GM12891 (cell line): ENCODE data around the gene APOBEC3F. TPM values are rescaled to one million over a fixed set of nuclear protein-coding genes. Genes with fewer than 3 reads are reported as not detected.
A peak's percentile ranks its signal among the peaks of the same experiment; 100 is the strongest.
"Not testable (repeated sequence)": the region's sequence is repeated elsewhere in the genome, so short reads cannot be mapped to it uniquely, and the experiment has no call there.

ENCODE experiments used
- DNase-seq: peaks from one replicate; pipeline ENCODE4 v3.0.0; 2011; ENCODE audit warnings: low spot score; ENCODE audit not compliant: insufficient read length
- FAIRE-seq: peaks from 2 replicates; lab custom pipeline; 2011; peaks lifted over from hg19 to GRCh38; lab: Jason Lieb, UNC
- PAX5 ChIP-seq: IDR thresholded peaks from 2 replicates; pipeline ENCODE4 v1.6.1; 2011; ENCODE audit warnings: low read length, moderate library complexity, mild to moderate bottlenecking; ENCODE audit not compliant: insufficient read depth, severe bottlenecking
- POLR2A ChIP-seq: IDR thresholded peaks from 2 replicates; pipeline ENCODE4 v1.6.1; 2011; ENCODE audit warnings: low read depth, low read length, control low read depth
- POLR2AphosphoS5 ChIP-seq: IDR thresholded peaks from 2 replicates; pipeline ENCODE4 v1.6.1; 2011; ENCODE audit warnings: low read depth, low read length, control low read depth
- POU2F2 ChIP-seq: IDR thresholded peaks from 2 replicates; pipeline ENCODE4 v1.6.1; 2011; ENCODE audit warnings: low read depth, mild to moderate bottlenecking, control low read depth, low read length, moderate library complexity
- SPI1 ChIP-seq: IDR thresholded peaks from 2 replicates; pipeline ENCODE4 v1.6.1; 2011; ENCODE audit warnings: low read depth, low read length, control low read depth
- TAF1 ChIP-seq: IDR thresholded peaks from 2 replicates; pipeline ENCODE4 v1.6.1; 2011; ENCODE audit warnings: low read depth, low read length, control low read depth
- polyA plus RNA-seq: library from polyadenylated mRNA; unstranded; fragments of >200 nt; gene quantifications from one replicate; pipeline ENCODE4 v1.2.1, GENCODE V29; 2012; ENCODE audit warnings: low read depth, missing spikeins, inconsistent platforms; ENCODE audit not compliant: missing spikeins

Gene APOBEC3F
- polyA plus RNA-seq = 11.2 TPM

DNA sequence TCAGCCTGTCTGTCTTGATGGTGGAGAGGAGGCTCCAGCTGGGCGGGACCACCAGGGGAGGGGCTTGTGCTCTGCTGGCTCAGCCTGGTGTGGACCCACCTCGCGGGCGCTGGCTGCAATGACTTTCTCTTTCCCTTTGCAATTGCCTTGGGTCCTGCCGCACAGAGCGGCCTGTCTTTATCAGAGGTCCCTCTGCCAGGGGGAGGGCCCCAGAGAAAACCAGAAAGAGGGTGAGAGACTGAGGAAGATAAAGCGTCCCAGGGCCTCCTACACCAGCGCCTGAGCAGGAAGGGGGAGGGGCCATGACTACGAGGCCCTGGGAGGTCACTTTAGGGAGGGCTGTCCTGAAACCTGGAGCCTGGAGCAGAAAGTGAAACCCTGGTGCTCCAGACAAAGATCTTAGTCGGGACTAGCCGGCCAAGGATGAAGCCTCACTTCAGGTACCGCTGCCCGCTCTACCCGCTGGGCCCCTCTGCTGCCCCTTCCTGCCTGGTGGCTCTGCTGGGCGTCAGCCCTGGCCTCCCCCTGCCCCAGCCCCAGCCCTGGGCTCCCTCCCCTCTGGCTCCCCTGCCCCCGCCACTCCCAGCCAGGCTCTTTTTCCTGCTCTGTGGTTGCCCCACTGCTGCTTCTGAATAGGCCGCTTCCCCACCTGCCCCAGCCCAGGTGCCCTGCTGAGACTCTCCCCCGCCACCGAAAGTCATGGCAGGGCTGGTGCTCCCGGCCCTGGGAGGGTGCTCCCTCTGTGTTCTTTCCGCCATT lies at the start of gene APOBEC3F:
Gene APOBEC3F, plus strand, starts transcription at position 327 of the 759 bp plus-strand sequence. Its CDS starts 97 bp downstream, at position 424.
- not testable (repeated sequence) for DNase-seq
- peak; percentile 66 for FAIRE-seq

DNA sequence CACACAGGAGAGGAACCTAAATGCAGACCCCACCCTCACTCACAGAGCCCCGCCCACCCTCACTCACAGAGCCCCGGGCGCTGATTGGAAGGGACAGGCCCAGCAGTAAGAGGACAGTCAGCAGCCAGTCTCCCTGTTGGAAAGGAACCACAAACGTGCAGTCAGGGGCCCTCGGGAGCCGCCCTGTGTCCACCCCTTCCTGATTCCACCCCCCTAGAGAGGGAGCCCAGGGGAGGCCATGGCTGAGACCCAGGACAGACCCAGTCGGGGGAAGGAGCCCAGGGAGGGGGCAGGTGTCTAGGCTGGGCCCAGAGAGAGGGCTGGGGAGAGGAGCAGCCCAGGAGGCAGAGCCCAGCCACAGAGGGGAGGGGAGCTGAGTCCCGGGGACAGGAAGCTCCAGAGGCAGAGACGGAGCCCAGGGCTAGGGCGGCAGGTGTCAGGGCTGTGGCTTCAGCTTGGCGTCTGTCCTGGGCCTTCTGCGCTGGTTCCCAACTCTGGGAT lies 47.7 kb upstream of the APOBEC3F start:
- not testable (repeated sequence) for FAIRE-seq, DNase-seq

DNA sequence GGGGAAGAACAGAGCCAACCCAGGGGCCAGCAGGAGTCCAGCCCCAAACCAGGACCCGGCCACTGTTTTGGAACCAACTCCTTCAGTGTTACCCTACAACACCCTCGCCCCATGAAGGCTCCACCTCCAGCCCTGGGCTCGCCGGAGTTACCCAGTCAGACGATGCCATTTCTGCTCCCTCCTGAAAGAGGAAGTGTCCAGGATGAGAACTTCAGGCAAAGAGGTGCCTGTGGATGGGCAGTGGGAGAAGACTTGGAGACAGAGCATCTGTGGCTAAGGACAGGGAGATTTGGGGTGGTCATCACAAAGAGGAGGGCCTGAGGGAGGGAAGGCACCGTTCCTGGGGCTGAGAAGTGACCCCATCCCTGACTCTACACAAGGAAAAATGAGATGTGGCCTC lies 44.6 kb upstream of the APOBEC3F start:
- DNase-seq (no peak), FAIRE-seq (no peak)
- no peak for TF ChIP-seq POLR2AphosphoS5
- TF ChIP-seq POU2F2 = no peak
- 0 out of 2 replicates have a peak, but pooled peaks have one; percentile 16 for TF ChIP-seq SPI1

DNA sequence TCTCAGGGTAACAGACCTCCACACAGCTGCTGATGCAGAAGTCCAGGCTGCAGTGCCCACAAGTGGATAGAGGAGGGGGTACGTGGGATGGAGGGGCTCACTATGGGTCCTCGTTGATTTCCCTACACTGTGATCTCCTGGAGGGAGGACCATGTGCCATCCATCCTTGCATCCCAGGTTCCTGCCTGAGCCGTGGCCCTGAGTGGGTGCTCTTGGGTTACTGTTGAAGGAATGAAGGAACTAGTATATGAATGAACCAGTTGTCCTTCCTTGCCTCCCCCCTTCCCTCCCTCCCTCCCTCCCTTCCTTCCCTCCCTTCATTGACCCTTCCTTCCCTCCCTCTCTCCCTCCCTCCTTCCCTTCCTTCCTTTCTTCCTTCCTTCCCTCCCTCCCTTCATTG lies 43.1 kb upstream of the APOBEC3F start:
- no peak for DNase-seq
- no peak for FAIRE-seq
- TF ChIP-seq POU2F2 (no peak), POLR2A (no peak), TAF1 (no peak), PAX5 (no peak), POLR2AphosphoS5 (no peak), SPI1 (no peak)

DNA sequence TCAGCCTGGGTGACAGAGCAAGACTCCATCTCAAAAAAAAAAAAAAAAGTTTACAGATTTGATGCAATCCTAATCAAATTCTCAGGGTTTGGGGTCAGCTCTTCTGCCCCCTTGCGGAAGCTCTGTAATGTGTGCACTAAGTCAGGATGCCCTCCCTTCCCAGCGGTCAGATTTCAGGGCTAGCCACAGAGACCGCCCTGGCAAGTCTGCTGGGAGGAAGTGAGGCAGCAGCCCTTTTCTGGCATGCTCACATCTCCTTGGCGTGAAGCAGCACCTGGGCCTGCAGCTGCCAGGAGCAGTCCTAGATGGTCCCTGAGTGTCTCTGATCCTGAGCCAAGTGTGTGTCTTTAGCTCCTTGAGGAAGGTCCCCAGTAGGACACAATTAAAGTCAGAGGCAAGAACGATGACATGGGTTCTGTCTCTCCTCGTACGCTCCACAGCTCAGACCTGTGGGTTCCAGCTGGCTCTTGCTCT lies 37.5 kb upstream of the APOBEC3F start:
- peak; percentile 86 for FAIRE-seq
- TF ChIP-seq SPI1 (peak; percentile 80), TAF1 (no peak), POU2F2 (no peak), POLR2AphosphoS5 (no peak), PAX5 (no peak), POLR2A (no peak)
- peak; percentile 78 for DNase-seq

DNA sequence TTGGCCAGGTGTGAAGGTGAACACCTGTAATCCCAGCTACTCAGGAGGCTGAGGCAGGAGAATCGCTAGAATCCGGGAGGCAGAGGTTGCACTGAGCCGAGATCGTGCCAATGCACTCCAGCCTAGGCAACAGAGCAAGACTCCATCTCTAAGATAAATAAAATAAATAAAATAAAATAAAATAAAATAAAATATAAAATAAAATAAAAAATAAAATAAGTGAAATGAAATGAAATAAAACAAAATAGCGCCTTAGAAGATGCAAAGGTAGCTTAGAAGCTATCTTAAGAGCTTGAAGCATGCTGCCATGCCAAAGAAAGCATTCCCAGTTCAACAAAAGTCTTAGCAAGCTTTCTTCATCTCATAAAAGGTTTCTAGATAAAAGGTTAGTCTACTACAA lies 33.5 kb upstream of the APOBEC3F start:
- no peak for DNase-seq
- TF ChIP-seq PAX5 = no peak
- no peak for TF ChIP-seq POU2F2
- no peak for TF ChIP-seq POLR2AphosphoS5
- no peak for TF ChIP-seq SPI1
- TF ChIP-seq TAF1 = no peak
- TF ChIP-seq POLR2A = no peak
- no peak for FAIRE-seq

DNA sequence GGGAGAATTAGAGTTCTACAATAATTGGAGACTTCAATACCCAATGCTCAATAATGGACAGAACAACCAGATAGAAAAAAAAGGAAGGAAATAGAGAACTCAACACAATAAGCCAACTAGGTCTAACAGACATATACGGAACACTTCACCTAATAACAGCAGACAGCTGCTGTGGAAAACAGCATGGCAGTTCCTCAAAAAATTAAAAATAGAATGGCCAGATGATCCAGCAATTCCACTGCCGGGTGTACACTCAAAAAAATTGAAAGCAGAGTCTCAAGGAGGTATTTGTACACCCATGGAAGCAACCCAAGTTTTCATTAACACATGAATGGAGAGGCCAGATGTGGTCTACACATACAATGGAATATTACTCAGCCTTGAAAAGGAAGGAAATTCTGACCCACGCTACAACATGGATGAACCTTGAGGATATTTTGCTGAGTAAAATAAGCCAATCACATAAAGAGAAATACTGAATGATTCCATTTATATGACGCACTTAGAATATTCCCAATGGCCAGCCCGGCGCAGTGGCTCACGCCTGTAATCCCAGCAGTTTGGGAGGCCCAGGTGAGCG lies 32.3 kb upstream of the APOBEC3F start:
- not testable (repeated sequence) for DNase-seq
- FAIRE-seq = peak; percentile 68

DNA sequence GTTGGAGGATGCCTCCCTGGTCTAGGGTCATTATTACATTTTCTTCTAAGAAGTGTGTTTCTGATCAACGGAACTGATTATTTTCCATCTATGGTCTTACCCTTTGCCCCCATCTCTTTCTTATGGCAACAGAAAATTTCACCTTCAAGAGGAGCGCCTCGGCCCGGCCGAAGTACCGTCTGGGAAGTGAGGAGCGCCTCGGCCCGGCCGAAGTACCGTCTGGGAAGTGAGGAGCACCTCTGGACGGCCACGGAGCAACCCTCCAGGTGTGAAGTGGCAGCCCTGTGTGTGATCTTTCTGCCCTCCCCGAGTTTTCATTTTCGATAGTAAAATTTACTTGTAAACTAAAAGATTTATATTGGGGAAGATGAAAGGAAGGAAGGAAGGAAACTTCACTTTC lies 29.7 kb upstream of the APOBEC3F start:
- no peak for FAIRE-seq
- no peak for TF ChIP-seq PAX5
- TF ChIP-seq POLR2A = no peak
- no peak for TF ChIP-seq SPI1
- no peak for TF ChIP-seq POLR2AphosphoS5
- TF ChIP-seq POU2F2 = no peak
- TF ChIP-seq TAF1 = no peak
- DNase-seq = no peak

DNA sequence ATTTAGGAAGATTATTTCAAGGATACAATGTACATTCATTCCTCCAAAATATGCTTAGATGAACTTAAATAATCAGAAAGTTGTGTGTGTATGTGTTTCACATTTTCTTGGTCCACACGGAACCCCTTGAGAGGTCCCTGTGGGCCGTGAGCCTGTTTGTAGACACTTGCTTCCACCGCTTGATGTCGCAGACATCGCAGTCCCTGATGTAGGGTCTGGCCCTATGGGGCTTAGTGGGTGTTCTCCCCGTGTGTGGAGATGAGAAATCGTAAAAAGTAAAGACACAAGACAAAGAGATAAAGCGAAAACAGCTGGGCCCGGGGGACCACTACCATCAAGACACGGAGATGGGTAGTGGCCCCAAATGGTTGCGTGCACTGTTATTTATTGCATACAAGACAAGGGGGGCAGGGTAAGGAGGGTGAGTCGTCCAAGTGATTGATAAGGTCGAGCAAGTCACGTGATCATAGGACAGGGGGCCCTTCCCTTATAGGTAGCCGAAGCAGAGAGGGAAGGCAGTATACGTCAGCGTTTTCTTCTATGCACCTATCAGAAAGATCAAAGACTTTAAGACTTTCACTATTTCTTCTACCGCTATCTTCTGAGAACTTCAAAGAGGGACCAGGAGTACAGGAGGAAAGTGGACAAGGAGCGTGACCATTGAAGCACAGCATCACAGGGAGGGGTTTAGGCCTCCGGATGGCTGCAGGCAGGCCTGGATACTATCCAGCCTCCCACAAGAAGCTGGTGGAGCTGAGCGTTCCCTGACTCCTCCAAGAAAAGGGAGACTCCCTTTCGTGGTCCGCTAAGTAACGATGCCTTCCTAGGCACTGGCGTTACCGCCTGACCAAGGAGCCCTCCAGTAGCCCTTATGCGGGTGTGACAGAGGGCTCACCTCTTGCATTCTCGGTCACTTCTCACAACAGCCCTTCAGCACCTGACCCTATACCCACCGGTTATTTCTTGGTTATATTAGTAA lies 27.8 kb upstream of the APOBEC3F start:
- no peak for TF ChIP-seq POLR2AphosphoS5
- TF ChIP-seq POLR2A = no peak
- TF ChIP-seq TAF1 = no peak
- no peak for TF ChIP-seq PAX5
- TF ChIP-seq POU2F2 = no peak
- TF ChIP-seq SPI1 = no peak
- FAIRE-seq (no peak), DNase-seq (no peak)

DNA sequence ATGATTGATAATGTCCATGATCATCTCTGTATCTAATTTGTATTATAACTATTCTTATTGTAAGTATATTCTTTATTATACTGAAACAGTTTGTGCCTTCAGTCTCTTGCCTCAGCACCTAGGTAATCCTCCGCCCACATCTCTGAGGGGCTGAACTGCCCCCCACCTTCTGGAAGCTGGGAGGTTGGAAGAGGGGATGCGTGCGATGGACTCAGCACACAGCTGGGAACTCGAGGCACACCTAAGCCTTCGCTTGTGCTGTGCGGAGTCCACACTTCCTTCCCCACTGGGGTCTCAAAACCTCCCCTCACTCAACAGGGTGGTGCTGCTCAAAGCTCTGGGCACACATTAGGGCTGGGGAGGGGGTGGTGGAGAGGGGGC lies 27.1 kb upstream of the APOBEC3F start:
- DNase-seq, FAIRE-seq: not testable (repeated sequence)
